ENCODE measurements around the gene RPS24. TPM values are rescaled to one million over a fixed set of nuclear protein-coding genes. Genes with fewer than 3 reads are reported as not detected.

Gene RPS24
- total and polyA plus RNA-seq, 9 of the 15 experiments (the other 6 are each of a cell fraction or from before 2014, with no cell fraction given): 1,947 to 7,307 (median 5,944) TPM

DNA sequence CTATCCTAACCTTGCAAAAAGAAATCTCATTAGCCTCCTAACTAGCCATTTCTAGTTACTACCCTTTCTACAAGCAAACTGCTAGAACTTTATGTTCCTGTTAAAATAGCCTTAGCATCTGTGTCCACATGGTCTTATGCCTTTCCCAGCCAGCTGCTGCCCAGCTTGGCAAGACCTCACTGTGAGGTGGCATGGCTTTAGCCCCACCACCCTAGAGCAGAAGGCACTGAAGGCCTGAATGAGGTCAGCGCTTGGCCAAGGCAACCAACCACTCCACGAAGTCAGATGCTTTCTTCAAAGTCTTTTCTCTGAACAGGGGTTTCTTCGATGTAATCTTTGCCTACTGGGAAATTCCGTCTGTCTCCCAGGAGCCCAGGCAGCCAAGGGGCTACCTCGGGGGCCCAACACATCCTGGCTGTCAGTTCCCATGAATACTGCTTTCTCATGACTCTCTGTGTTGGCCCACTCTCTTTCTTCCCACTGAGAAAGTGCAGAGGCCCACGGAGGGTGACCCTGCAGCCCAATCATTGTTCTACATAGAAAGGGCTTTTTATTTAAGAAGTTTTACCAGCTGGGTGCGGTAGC, 45.9 kb upstream of the RPS24 start (continued):
- TF ChIP-seq, protein P1, sequence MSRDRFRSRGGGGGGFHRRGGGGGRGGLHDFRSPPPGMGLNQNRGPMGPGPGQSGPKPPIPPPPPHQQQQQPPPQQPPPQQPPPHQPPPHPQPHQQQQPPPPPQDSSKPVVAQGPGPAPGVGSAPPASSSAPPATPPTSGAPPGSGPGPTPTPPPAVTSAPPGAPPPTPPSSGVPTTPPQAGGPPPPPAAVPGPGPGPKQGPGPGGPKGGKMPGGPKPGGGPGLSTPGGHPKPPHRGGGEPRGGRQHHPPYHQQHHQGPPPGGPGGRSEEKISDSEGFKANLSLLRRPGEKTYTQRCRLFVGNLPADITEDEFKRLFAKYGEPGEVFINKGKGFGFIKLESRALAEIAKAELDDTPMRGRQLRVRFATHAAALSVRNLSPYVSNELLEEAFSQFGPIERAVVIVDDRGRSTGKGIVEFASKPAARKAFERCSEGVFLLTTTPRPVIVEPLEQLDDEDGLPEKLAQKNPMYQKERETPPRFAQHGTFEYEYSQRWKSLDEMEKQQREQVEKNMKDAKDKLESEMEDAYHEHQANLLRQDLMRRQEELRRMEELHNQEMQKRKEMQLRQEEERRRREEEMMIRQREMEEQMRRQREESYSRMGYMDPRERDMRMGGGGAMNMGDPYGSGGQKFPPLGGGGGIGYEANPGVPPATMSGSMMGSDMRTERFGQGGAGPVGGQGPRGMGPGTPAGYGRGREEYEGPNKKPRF (IDR thresholded peaks at IDR 0.05; ENCODE audit: low read depth, low read length): no peak
- TF ChIP-seq CBX5 (IDR thresholded peaks at IDR 0.05; ENCODE audit: borderline replicate concordance, low read depth): no peak
- TF ChIP-seq, protein P2, sequence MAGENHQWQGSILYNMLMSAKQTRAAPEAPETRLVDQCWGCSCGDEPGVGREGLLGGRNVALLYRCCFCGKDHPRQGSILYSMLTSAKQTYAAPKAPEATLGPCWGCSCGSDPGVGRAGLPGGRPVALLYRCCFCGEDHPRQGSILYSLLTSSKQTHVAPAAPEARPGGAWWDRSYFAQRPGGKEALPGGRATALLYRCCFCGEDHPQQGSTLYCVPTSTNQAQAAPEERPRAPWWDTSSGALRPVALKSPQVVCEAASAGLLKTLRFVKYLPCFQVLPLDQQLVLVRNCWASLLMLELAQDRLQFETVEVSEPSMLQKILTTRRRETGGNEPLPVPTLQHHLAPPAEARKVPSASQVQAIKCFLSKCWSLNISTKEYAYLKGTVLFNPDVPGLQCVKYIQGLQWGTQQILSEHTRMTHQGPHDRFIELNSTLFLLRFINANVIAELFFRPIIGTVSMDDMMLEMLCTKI (IDR thresholded peaks at IDR 0.05; ENCODE audit: partially characterized antibody): no peak
- TF ChIP-seq RUNX1 (IDR thresholded peaks at IDR 0.05; ENCODE audit: low read depth): no peak
- TF ChIP-seq ARHGAP35 (IDR thresholded peaks at IDR 0.05; ENCODE audit: partially characterized antibody): no peak
- TF ChIP-seq GTF2A2 (tag; IDR thresholded peaks at IDR 0.05): no peak
- TF ChIP-seq, protein P3, sequence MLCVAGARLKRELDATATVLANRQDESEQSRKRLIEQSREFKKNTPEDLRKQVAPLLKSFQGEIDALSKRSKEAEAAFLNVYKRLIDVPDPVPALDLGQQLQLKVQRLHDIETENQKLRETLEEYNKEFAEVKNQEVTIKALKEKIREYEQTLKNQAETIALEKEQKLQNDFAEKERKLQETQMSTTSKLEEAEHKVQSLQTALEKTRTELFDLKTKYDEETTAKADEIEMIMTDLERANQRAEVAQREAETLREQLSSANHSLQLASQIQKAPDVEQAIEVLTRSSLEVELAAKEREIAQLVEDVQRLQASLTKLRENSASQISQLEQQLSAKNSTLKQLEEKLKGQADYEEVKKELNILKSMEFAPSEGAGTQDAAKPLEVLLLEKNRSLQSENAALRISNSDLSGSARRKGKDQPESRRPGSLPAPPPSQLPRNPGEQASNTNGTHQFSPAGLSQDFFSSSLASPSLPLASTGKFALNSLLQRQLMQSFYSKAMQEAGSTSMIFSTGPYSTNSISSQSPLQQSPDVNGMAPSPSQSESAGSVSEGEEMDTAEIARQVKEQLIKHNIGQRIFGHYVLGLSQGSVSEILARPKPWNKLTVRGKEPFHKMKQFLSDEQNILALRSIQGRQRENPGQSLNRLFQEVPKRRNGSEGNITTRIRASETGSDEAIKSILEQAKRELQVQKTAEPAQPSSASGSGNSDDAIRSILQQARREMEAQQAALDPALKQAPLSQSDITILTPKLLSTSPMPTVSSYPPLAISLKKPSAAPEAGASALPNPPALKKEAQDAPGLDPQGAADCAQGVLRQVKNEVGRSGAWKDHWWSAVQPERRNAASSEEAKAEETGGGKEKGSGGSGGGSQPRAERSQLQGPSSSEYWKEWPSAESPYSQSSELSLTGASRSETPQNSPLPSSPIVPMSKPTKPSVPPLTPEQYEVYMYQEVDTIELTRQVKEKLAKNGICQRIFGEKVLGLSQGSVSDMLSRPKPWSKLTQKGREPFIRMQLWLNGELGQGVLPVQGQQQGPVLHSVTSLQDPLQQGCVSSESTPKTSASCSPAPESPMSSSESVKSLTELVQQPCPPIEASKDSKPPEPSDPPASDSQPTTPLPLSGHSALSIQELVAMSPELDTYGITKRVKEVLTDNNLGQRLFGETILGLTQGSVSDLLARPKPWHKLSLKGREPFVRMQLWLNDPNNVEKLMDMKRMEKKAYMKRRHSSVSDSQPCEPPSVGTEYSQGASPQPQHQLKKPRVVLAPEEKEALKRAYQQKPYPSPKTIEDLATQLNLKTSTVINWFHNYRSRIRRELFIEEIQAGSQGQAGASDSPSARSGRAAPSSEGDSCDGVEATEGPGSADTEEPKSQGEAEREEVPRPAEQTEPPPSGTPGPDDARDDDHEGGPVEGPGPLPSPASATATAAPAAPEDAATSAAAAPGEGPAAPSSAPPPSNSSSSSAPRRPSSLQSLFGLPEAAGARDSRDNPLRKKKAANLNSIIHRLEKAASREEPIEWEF (CRISPR knock-in tag; IDR thresholded peaks at IDR 0.05): no peak

Measured in K562 (cell line).